Mammary microvascular endothelial cell (primary cell): ENCODE data around the gene HEPACAM. TPM values are rescaled to one million over a fixed set of nuclear protein-coding genes. Genes with fewer than 3 reads are reported as not detected.

Experiments used
- total RNA-seq: library from RNA; depleted of rRNA; stranded (reverse); fragments of >200 nt; gene quantifications from 2 replicates; pipeline ENCODE4 v1.2.3, GENCODE V29; 2015

The HEPACAM gene
- total RNA-seq, result not detected in 2 replicates

GRCh38 chr11:124935548-124936514, at the start of gene HEPACAM:
Gene HEPACAM (minus strand): TSS chr11:124936047. CDS start chr11:124936006, 41 bp downstream.

DNA sequence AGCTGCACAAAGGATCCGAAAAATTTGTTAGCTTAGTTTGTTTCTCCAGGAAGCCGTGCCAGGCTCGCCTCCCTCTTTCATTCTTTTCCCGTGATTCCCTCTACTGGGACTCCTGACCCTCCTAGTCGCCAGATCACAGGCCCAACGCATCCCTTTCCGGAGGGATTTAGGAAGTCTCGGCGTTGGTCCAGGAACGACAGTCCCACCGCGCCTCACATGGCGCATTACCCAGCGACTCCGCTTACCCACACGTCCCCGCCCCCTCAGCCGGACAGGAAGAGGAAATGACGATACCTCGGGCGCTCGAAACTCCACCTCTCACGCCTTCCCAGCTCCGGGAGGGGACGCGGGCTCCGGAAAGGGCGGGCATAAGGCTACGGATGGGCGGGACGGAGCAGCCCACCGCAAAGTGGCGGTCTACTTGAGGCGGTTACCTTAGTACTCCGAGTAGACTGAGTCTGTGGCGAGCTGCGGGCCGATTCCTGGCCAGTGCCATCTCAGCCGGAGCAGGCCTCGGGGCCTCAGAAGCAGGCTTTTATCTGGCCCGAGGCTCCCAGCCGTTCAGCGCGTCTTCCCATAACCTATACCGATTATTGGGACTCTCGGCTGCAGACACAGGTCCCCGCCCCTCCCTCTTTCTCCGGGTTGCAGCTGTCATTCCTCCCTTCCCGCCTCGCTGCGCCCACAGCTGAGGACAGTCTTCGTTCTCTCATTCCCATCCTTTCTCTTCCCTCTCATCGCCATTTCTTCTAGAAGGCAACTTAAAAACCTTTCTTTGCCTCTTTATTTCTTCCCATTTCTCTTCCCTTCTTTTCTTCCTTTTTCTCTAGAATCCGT, 18.1 kb upstream of the HEPACAM start, which contains the start of gene CCDC15:
Gene CCDC15, plus strand, starts transcription at position 450 of the 837 bp plus-strand sequence. CDS start 531 bp downstream, outside the sequence.

DNA sequence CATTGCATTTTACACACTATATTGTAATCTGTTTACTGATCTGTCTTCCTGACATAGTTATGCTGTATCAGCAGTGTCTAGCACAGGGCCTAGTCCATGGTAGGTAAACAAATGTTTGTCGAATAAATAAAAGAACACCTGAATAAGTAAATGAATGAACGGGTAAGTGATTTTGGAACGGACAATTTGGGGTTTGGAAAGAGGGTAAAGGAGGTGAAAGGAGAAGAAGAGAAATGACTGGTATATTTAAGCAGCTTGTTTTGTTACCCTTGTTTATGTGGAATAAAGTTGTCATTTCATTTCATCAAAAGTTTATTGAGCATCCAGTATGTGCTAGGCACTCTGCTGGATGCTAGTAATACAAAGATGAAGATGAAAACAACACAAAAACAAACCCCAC, 16.9 kb downstream of the HEPACAM start, which contains the start of gene HEPN1:
Gene HEPN1, plus strand, starts transcription at position 301 of the 400 bp plus-strand sequence.

GRCh38 chr11:124897674-124898262, 38.1 kb downstream of the HEPACAM start, which contains the start of gene ROBO4:
Gene ROBO4 (minus strand): TSS chr11:124897865. CDS start chr11:124897795, 70 bp downstream.

Other genes starting within 250 kb of the HEPACAM start
- gene NRGN, start 196.1 kb downstream of the HEPACAM start, total RNA-seq, result 21.7 and 24.4 TPM in 2 replicates
- gene VSIG2, start 183.8 kb downstream of the HEPACAM start, total RNA-seq, result 0.07 and 0.44 TPM in 2 replicates
- 311 and 317 TPM in 2 replicates for gene ESAM, start 173.8 kb downstream of the HEPACAM start, total RNA-seq
- 8.6 and 9.1 TPM in 2 replicates for gene MSANTD2, start 135.6 kb downstream of the HEPACAM start, total RNA-seq
- gene ROBO3, start 70.6 kb downstream of the HEPACAM start, total RNA-seq, result 4.3 and 8.1 TPM in 2 replicates
- 405 and 425 TPM in 2 replicates for gene ROBO4, start 38.2 kb downstream of the HEPACAM start, total RNA-seq
- not detected in 2 replicates for gene HEPN1, start 16.8 kb downstream of the HEPACAM start, total RNA-seq
- gene CCDC15, start 18.2 kb upstream of the HEPACAM start, total RNA-seq, result 4.2 and 4.4 TPM in 2 replicates
- gene SLC37A2, start 127.3 kb upstream of the HEPACAM start, total RNA-seq, result 2.9 and 3.7 TPM in 2 replicates
- gene TMEM218, start 175.6 kb upstream of the HEPACAM start, total RNA-seq, result 23.5 and 27.3 TPM in 2 replicates
- not detected in 2 replicates for gene PKNOX2, start 228.7 kb upstream of the HEPACAM start, total RNA-seq